NCI-H1092 (cell line): ENCODE measurements around the gene FXYD3.

ENCODE experiments used
- DNase-seq: peaks from one replicate; lab custom pipeline; 2025; lab: John Stamatoyannopoulos, UW

FXYD3 gene

GRCh38 chr19:35106291-35106583 is 9.4 kb upstream of the FXYD3 start:
- no peak for DNase-seq

GRCh38 chr19:35106898-35107541 is 8.6 kb upstream of the FXYD3 start:
- DNase-seq = no peak

GRCh38 chr19:35107545-35107944 is 8.1 kb upstream of the FXYD3 start:
- no peak for DNase-seq

GRCh38 chr19:35108730-35109129 is 6.9 kb upstream of the FXYD3 start:
- no peak for DNase-seq

- DNase-seq = no peak
These were observed 6.1 kb upstream of the FXYD3 start for GRCh38 chr19:35109395-35110112.

GRCh38 chr19:35110974-35111373 is 4.6 kb upstream of the FXYD3 start:
- no peak for DNase-seq

GRCh38 chr19:35112995-35113688 is 2.5 kb upstream of the FXYD3 start:
- DNase-seq = no peak

GRCh38 chr19:35114353-35115176 is 1.1 kb upstream of the FXYD3 start:
- DNase-seq = no peak

GRCh38 chr19:35116072-35116801 is 614 bp downstream of the FXYD3 start:
- DNase-seq = no peak

GRCh38 chr19:35117116-35117515 is 1.5 kb downstream of the FXYD3 start:
- DNase-seq = no peak

GRCh38 chr19:35117799-35118198 is 2.2 kb downstream of the FXYD3 start:
- no peak for DNase-seq

- no peak for DNase-seq
These were observed 2.8 kb downstream of the FXYD3 start for GRCh38 chr19:35118268-35119020.

- DNase-seq = no peak
These were observed 3.5 kb downstream of the FXYD3 start for GRCh38 chr19:35119091-35119490.

GRCh38 chr19:35119578-35120155 is 4.0 kb downstream of the FXYD3 start:
- no peak for DNase-seq

- no peak for DNase-seq
These were observed 4.9 kb downstream of the FXYD3 start for GRCh38 chr19:35120492-35120891.

GRCh38 chr19:35120898-35121297 is 5.3 kb downstream of the FXYD3 start:
- no peak for DNase-seq

- DNase-seq = no peak
These were observed 7.3 kb downstream of the FXYD3 start for GRCh38 chr19:35122687-35123551.

- no peak for DNase-seq
These were observed 8.0 kb downstream of the FXYD3 start for GRCh38 chr19:35123573-35123972.
